Islet of Langerhans (tissue), 1 donor: ENCODE data around the gene P2RY10.
"Not testable (repeated sequence)": the region's sequence is repeated elsewhere in the genome, so short reads cannot be mapped to it uniquely, and the experiment has no call there.

Experiments used
- FAIRE-seq: peaks from one replicate; lab custom pipeline; 2011; peaks lifted over from hg19 to GRCh38; lab: Jason Lieb, UNC

P2RY10 gene

GRCh38 chrX:78945186-78945912 lies at the start of gene P2RY10:
TSS of gene P2RY10 (plus strand) at chrX:78945391. CDS start at chrX:78960521, 15,130 bp downstream.
- FAIRE-seq: no peak

GRCh38 chrX:78922754-78923153 lies 22.4 kb upstream of the P2RY10 start:
- FAIRE-seq: no peak

DNA sequence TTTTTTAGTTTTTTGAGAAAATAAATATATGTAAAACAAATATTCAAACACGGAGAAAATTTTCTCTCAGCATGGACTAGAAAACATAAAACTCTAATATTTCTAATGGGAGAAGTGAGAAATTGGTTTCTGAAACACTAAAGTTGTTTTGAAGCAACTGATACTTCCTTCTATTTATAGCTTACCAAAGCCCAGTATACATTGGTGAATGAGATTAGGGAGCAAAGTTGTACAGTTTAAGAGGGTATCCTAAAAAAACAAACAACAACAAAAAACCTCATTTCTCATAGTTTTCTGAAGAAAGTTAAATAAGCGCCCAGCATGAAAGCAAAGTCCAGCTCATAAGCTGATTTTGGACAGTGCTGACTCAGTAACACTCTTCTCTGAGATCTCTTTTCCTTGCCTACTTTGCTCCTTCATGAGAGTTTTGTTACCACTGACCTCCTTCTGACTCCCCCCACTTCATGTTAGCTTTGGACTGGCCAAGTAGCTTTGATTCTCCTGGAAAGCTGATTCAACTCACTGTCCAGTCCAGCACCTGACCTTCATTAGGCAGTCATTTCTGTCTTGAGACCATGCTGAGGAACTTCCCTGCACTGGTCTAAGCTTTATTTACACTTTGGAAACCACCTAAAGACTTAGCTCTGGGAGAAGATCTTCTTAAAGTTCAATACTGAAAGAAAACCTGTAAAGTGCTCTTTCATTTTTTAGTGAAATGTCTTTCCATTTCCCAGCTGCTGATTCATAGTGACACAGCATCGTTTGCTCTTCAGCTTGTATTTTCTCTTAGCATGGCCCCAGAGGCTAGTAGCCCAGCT lies 21.8 kb upstream of the P2RY10 start:
- no peak for FAIRE-seq

DNA sequence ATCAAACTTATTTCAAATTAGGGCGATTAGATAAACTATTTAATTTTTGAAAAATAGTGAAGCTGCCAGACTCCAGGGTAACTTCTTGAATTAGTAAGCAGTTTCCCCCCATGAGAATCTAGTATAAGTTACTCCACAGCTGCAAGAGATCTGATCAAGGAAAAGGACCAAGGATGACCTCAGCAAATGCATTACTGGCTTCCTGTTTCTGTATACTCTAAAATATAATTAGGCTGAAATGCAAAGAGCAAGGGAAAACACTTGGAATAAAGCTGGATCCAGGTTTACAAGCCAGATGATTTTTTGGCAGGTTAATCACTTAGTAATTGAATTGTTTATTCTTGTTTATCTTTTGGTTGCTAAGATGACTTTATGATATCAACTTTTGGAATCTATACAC lies 13.4 kb upstream of the P2RY10 start:
- no peak for FAIRE-seq

GRCh38 chrX:78934866-78935265 lies 10.3 kb upstream of the P2RY10 start:
- FAIRE-seq: no peak

DNA sequence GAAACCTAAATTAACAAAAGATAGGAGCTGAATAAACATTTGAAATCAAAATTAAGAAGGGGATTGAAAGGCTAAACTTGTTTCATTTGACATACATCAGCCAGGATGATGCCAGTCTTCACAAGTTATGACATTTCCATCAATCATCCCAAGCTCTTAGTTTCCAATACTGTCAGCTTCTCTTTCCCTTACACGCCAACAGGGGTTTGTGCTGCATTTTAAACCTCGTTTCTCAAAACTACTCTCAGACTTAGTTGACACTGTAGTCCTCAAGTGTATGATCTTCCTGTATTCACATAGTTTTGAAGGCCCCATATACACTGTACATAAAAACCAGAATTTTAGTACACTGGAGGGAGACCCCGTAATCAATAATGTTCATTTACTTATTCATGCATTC lies 840 bp upstream of the P2RY10 start:
- no peak for FAIRE-seq

GRCh38 chrX:78946178-78946931 lies 1.2 kb downstream of the P2RY10 start:
- FAIRE-seq: no peak

GRCh38 chrX:78950009-78950835 lies 5.0 kb downstream of the P2RY10 start:
- FAIRE-seq: no peak

DNA sequence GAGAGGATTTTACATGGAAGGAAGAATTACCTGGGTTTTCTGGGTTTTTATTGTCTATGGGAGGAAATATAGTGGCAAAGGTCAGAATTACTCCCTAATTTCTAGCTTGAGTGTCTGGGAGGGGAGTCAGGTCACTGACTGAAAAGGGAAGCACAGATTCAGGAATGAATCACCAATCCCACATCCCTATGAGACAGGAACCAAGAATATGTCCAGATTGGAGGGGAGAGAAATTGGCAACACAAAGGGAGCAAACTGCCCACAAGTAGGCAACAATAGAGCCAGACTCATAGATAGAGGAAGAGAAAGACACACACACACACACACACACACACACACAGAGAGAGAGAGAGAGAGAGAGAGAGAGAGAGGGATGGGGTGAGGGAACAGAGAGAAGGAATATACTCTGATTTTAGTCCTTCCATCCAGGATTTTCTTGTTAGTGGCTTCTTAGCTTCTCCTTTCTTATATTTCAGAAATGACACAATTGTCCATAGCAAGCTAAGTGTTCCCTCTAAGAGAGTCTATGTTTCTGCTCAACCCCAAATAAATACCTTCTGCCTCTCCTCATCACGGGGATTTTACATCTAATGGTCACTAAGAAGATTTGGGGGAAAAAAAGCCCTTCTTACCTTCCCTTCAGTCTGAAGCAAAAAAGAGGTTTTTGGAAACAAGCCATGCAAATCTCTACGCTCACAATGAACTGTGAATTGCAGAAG lies 12.0 kb downstream of the P2RY10 start:
- no peak for FAIRE-seq

DNA sequence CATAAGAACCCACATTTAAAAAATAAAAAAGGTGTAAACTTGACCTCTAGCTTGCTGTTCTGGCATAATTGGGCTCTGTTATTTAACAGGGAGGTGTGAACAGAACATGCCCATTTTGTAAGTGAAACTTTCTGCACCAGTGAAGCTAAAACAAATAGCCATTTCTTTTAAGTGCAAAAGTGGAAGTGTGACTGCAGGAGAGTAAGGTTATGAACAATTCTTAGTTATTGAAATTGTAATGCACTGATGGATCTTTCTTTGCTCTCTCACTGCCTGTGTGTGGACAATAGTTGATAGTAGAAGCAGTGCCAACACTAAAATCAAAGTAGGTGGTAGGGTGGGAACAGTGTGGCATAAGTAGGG lies 12.6 kb downstream of the P2RY10 start:
- FAIRE-seq: no peak

- no peak for FAIRE-seq
These were observed 13.4 kb downstream of the P2RY10 start for GRCh38 chrX:78958419-78959116.

DNA sequence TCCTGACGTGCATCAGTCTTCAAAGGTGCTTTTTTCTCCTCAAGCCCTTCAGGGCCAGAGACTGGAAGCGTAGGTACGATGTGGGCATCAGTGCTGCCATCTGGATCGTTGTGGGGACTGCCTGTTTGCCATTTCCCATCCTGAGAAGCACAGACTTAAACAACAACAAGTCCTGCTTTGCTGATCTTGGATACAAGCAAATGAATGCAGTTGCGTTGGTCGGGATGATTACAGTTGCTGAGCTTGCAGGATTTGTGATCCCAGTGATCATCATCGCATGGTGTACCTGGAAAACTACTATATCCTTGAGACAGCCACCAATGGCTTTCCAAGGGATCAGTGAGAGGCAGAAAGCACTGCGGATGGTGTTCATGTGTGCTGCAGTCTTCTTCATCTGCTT lies 15.7 kb downstream of the P2RY10 start:
- no peak for FAIRE-seq

- FAIRE-seq: no peak
These were observed 19.4 kb downstream of the P2RY10 start for GRCh38 chrX:78964598-78964997.

DNA sequence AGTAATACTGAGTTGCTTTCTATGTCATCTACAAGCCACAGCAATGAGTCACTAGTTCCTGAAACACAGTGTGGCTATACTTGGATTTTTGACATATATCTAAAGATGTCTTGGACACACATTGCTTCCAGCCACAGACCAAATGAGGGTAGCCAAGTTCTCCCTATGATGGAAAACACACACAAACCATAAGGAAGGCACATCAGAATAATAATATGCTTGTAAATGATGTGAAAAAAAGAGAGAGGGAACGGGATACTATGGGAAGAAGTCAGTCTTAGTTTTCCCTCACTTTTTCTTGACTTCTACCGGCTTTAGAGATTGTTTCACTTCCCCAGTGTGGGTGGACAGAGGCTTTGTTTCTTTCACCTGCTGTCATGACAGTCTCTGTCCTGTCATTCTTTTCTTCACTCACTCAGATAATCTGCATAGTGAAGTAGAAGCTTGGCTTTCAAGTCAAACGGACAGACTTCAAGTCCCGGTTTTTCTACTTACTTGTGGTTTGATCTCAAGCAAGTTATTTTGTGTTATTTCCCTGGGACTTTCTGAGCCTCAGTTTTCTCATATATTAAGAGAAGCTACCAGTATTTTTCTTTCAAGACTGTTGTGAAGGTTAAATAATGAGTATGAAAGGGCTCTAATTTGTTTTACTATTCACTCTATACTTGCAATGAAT lies 34.7 kb downstream of the P2RY10 start:
- no peak for FAIRE-seq

- FAIRE-seq: no peak
These were observed 44.2 kb downstream of the P2RY10 start for GRCh38 chrX:78989349-78989748.

DNA sequence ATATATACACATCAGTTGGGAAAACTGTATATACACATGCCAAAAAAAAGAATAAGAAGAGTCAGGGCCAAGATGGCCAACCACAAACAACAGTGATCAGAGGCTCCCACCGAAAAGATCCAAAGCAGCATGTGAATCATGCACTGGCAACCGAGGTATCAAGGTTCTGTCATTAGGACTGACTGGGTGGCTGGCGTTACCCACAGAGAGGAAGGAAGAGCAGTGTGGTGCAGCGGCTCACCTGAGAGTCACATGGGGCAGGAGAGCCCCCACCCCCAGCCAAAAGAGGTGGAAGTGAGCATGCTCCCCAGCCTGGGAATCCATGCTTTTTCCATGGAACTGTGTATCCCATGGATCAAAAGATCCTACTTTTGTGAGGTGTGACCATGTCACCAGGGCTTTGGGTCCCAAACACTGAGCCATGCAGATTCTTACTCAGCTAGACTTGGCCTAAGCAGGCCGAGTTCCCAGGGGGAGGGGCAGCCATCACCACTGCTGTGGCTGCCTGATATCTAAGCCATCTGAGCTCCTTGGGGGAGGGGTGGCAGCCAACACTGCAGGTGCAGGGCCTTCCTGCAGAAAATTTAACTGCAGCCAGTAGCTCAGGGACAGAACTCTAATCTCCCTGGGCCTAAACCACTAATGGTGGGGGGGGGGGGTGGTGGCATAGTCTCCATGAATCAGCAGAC lies 52.8 kb downstream of the P2RY10 start:
- FAIRE-seq: no peak

DNA sequence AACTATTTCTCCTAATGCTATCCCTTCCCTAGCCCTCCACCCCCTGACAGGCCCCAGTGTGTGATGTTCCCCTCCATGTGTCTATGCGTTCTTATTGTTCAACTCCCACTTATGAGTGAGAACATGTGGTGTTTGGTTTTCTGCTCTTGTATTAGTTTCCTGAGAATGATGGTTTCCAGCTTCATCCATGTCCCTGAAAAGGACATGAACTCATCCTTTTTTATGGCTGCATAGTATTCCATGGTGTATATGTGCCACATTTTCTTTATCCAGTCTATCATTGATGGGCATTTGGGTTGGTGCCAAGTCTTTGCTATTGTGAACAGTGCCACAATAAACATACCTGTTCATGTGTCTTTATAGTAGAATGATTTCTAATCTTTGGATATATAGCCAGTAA lies 62.3 kb downstream of the P2RY10 start:
- not testable (repeated sequence) for FAIRE-seq
